CD8-positive, alpha-beta memory T cell (primary cell): ENCODE measurements around the gene NCOA7. TPM values are rescaled to one million over a fixed set of nuclear protein-coding genes. Genes with fewer than 3 reads are reported as not detected.

Experiments used
- CTCF ChIA-PET: fragments of 350-600 bp; sonication (Branson Sonifier 250); formaldehyde crosslinking; loops from one replicate; lab custom pipeline; 2021; ENCODE audit warnings: antibody characterized with exemption; lab: Charles Lee
- POLR2A ChIA-PET: fragments of 350-600 bp; sonication (Branson Sonifier 250); formaldehyde crosslinking; loops from one replicate; lab custom pipeline; 2021; ENCODE audit warnings: antibody characterized with exemption; lab: Charles Lee
- DNase-seq, 5 donors: peaks; one replicate each; pipeline versions ENCODE4 v3.0.0 to v3.0.0-alpha.2; 2020 to 2022; ENCODE audit warnings: mixed read lengths in 1 of 5
- H3K27ac ChIP-seq: one replicate; pipeline ENCODE4 v1.7.0; 2013; ENCODE audit warnings: low read depth, mild to moderate bottlenecking, low read length, moderate library complexity
- H3K27me3 ChIP-seq: 2 replicates; pipeline ENCODE4 v1.7.0; 2013; ENCODE audit warnings: low read length, mild to moderate bottlenecking; ENCODE audit not compliant: insufficient read depth, poor library complexity, severe bottlenecking
- H3K36me3 ChIP-seq: 2 replicates; pipeline ENCODE4 v1.7.0; 2013; ENCODE audit warnings: mild to moderate bottlenecking, low read length, moderate library complexity; ENCODE audit not compliant: insufficient read depth
- H3K4me1 ChIP-seq: 2 replicates; pipeline ENCODE4 v1.7.0; 2013; ENCODE audit warnings: mild to moderate bottlenecking, low read length, moderate library complexity; ENCODE audit not compliant: insufficient read depth
- H3K4me3 ChIP-seq: 2 replicates; pipeline ENCODE4 v1.7.0; 2013; ENCODE audit warnings: mild to moderate bottlenecking, low read length
- H3K9me3 ChIP-seq: 2 replicates; pipeline ENCODE4 v1.7.0; 2013; ENCODE audit warnings: mild to moderate bottlenecking, low read length
- H3K27ac Mint-ChIP-seq, 8 donors: one replicate each; pipeline ENCODE4 v1.8.0; 2020 to 2021; ENCODE audit warnings: mixed read lengths in 8 of 8, mild to moderate bottlenecking in 6 of 8, inconsistent platforms in 3 of 8, moderate library complexity in 3 of 8
- H3K27me3 Mint-ChIP-seq, 2 donors: one replicate each; pipeline ENCODE4 v1.8.0; 2020 to 2021; ENCODE audit warnings: mixed read lengths in 2 of 2, mild to moderate bottlenecking in 1 of 2, moderate library complexity in 1 of 2
- H3K36me3 Mint-ChIP-seq, 3 donors: one replicate each; pipeline ENCODE4 v1.8.0; 2020 to 2021; ENCODE audit warnings: mixed read lengths in 3 of 3, inconsistent platforms in 1 of 3, mild to moderate bottlenecking in 1 of 3
- H3K4me1 Mint-ChIP-seq, 3 donors: one replicate each; pipeline ENCODE4 v1.8.0; 2020 to 2021; ENCODE audit warnings: mixed read lengths in 3 of 3, inconsistent platforms in 1 of 3, mild to moderate bottlenecking in 1 of 3
- H3K4me3 Mint-ChIP-seq, 7 donors: one replicate each; pipeline ENCODE4 v1.8.0; 2020 to 2021; ENCODE audit warnings: mixed read lengths in 7 of 7, mild to moderate bottlenecking in 6 of 7, moderate library complexity in 4 of 7, inconsistent platforms in 2 of 7
- H3K9me3 Mint-ChIP-seq, 5 donors: one replicate each; pipeline ENCODE4 v1.8.0; 2020 to 2022; ENCODE audit warnings: mixed read lengths in 5 of 5, mild to moderate bottlenecking in 3 of 5, moderate library complexity in 2 of 5, inconsistent platforms in 1 of 5
- polyA plus RNA-seq: library from polyadenylated mRNA; unstranded; fragments of 300-500 nt; fragmentation: Illumina TruSeq; gene quantifications from one replicate; pipeline ENCODE4 v1.2.3, GENCODE V29; 2021
- total RNA-seq, 2 experiments: library from RNA; stranded (reverse); gene quantifications; one replicate each; pipeline ENCODE4 v1.2.3, GENCODE V29; 2021

NCOA7 gene
- total and polyA plus RNA-seq, 3 experiments from 2014 or later, result 38.3 to 62.5 (median 54.7) TPM

GRCh38 chr6:125746019-125746414, 44.7 kb upstream of the NCOA7 start:
- Mint-ChIP-seq H3K9me3 (no peaks in the 10 kb centered on the region), H3K4me3 (peak overlapping the region in 6 of 7 donors; percentile 85 to 92 (median 88)), H3K4me1 (peaks cover 29 to 41% (median 38%) of the 10 kb centered on the region in 3 donors), H3K27ac (peak overlapping the region in 6 of 8 donors; percentile 65 to 94 (median 88)), H3K27me3 (peaks cover 44 to 63% of the 10 kb centered on the region in 2 donors), H3K36me3 (peaks cover 0 to 8% (median 0%) of the 10 kb centered on the region in 3 donors)
- ChIA-PET CTCF (interaction anchor here (0.9 kb wide), 1 partner anchor 10 kb away, joined by 4 read pairs; no protein-coding TSS in a partner anchor), POLR2A (no interaction called here)
- Histone ChIP-seq H3K9me3 (no peaks in the 10 kb centered on the region), H3K27ac (no peak overlapping the region), H3K36me3 (no peaks in the 10 kb centered on the region), H3K4me1 (peaks cover 26% of the 10 kb centered on the region), H3K4me3 (no peak overlapping the region), H3K27me3 (peaks cover 39% of the 10 kb centered on the region)
- DNase-seq, result no peak

- H3K4me3 ChIP-seq, result peak overlapping the region; percentile 63
- H3K4me1 ChIP-seq, result peaks cover 26% of the 10 kb centered on the region
- POLR2A ChIA-PET, result interaction anchor here (1.1 to 1.7 kb wide), 2 partner anchors 34 to 210 kb away, joined by 3 to 5 read pairs; partner anchors contain the start of gene HINT3
- H3K9me3 Mint-ChIP-seq, result no peaks in the 10 kb centered on the region
- peaks cover 50 to 70% of the 10 kb centered on the region in 2 donors for H3K27me3 Mint-ChIP-seq
- DNase-seq, result peak; percentile 50 to 82 (median 75)
- H3K27ac Mint-ChIP-seq, result peak overlapping the region; percentile 65 to 94 (median 88)
- peaks cover 0 to 8% (median 0%) of the 10 kb centered on the region in 3 donors for H3K36me3 Mint-ChIP-seq
- peak overlapping the region; percentile 85 to 93 (median 88) for H3K4me3 Mint-ChIP-seq
- H3K9me3 ChIP-seq, result no peaks in the 10 kb centered on the region
- H3K36me3 ChIP-seq, result no peaks in the 10 kb centered on the region
- no peak overlapping the region for H3K27ac ChIP-seq
- H3K27me3 ChIP-seq, result peaks cover 40% of the 10 kb centered on the region
- CTCF ChIA-PET, result interaction anchor here (0.8 to 2.4 kb wide), 3 partner anchors 43 to 438 kb away, joined by 3 to 8 read pairs (median 4); partner anchors contain the start of genes HINT3 and NCOA7
- H3K4me1 Mint-ChIP-seq, result peaks cover 31 to 49% (median 42%) of the 10 kb centered on the region in 3 donors
Observed at GRCh38 chr6:125746731-125747588, 43.8 kb upstream of the NCOA7 start.

GRCh38 chr6:125747589-125748405, 43.0 kb upstream of the NCOA7 start:
- H3K27ac ChIP-seq, result no peak overlapping the region
- ChIA-PET CTCF (interaction anchor here (0.8 to 7.7 kb wide), 5 partner anchors 31 to 439 kb away, joined by 3 to 60 read pairs (median 4); partner anchors contain the start of genes HINT3 and NCOA7), POLR2A (interaction anchor here (1.0 to 1.7 kb wide), 3 partner anchors 8 to 209 kb away, joined by 3 to 5 read pairs (median 3); partner anchors contain the start of gene HINT3)
- H3K9me3 ChIP-seq, result no peaks in the 10 kb centered on the region
- Mint-ChIP-seq H3K27ac (peak overlapping the region in 7 of 8 donors; percentile 63 to 90 (median 88)), H3K4me1 (peaks cover 31 to 49% (median 42%) of the 10 kb centered on the region in 3 donors), H3K4me3 (peak overlapping the region; percentile 87 to 93 (median 89)), H3K27me3 (peaks cover 50 to 70% of the 10 kb centered on the region in 2 donors), H3K9me3 (no peaks in the 10 kb centered on the region), H3K36me3 (peaks cover 0 to 8% (median 0%) of the 10 kb centered on the region in 3 donors)
- H3K4me1 ChIP-seq, result peaks cover 26% of the 10 kb centered on the region
- H3K4me3 ChIP-seq, result peak overlapping the region; percentile 63
- peak; percentile 8 to 55 (median 29) for DNase-seq
- H3K27me3 ChIP-seq, result peaks cover 40% of the 10 kb centered on the region
- no peaks in the 10 kb centered on the region for H3K36me3 ChIP-seq

GRCh38 chr6:125748406-125749172, 42.2 kb upstream of the NCOA7 start:
- H3K27me3 Mint-ChIP-seq, result peaks cover 52 to 68% of the 10 kb centered on the region in 2 donors
- Histone ChIP-seq H3K27me3 (peaks cover 40% of the 10 kb centered on the region), H3K27ac (no peak overlapping the region), H3K9me3 (no peaks in the 10 kb centered on the region), H3K36me3 (no peaks in the 10 kb centered on the region), H3K4me1 (peaks cover 26% of the 10 kb centered on the region), H3K4me3 (peak overlapping the region; percentile 63)
- H3K27ac Mint-ChIP-seq, result peak overlapping the region in 7 of 8 donors; percentile 46 to 89 (median 69)
- H3K4me3 Mint-ChIP-seq, result peak overlapping the region; percentile 87 to 93 (median 89)
- H3K36me3 Mint-ChIP-seq, result peaks cover 0 to 8% (median 0%) of the 10 kb centered on the region in 3 donors
- POLR2A ChIA-PET, result interaction anchor here (1.0 to 1.7 kb wide), 3 partner anchors 9 to 208 kb away, joined by 3 to 5 read pairs (median 3); partner anchors contain the start of gene HINT3
- CTCF ChIA-PET, result interaction anchor here (1.2 to 7.7 kb wide), 3 partner anchors 30 to 437 kb away, joined by 3 to 60 read pairs (median 8); partner anchors contain the start of gene NCOA7
- peaks cover 32 to 49% (median 42%) of the 10 kb centered on the region in 3 donors for H3K4me1 Mint-ChIP-seq
- no peaks in the 10 kb centered on the region for H3K9me3 Mint-ChIP-seq
- peak in 2 of 5 donors; percentile 8 to 17 for DNase-seq

- Mint-ChIP-seq H3K4me1 (peaks cover 32 to 49% (median 42%) of the 10 kb centered on the region in 3 donors), H3K4me3 (peak within 1 kb of the TSS; percentile 87 to 94 (median 91)), H3K27me3 (peaks cover 50 to 70% of the 10 kb centered on the region in 2 donors), H3K9me3 (no peaks in the 10 kb centered on the region), H3K27ac (peak within 1 kb of the TSS; percentile 65 to 95 (median 80)), H3K36me3 (peaks cover 0 to 8% (median 0%) of the 10 kb centered on the region in 3 donors)
- peak within 1 kb of the TSS; percentile 63 for H3K4me3 ChIP-seq
- no peaks in the 10 kb centered on the region for H3K9me3 ChIP-seq
- ChIA-PET POLR2A (interaction anchor here (0.9 to 1.0 kb wide), 2 partner anchors 10 to 42 kb away, joined by 3 read pairs; partner anchors contain the start of gene NCOA7), CTCF (interaction anchor here (1.2 to 7.7 kb wide), 2 partner anchors 29 to 437 kb away, joined by 3 to 60 read pairs; no protein-coding TSS in a partner anchor)
- H3K27me3 ChIP-seq, result peaks cover 37% of the 10 kb centered on the region
- no peaks in the 10 kb centered on the region for H3K36me3 ChIP-seq
- no peak within 1 kb of the TSS for H3K27ac ChIP-seq
- peaks cover 26% of the 10 kb centered on the region for H3K4me1 ChIP-seq
- peak; percentile 70 to 84 (median 79) for DNase-seq
Observed at GRCh38 chr6:125749173-125749864, 41.4 kb upstream of the NCOA7 start, which contains the start of gene HEY2. TSS of gene HEY2 (plus strand) at chr6:125749632. CDS start at chr6:125749777, 145 bp downstream.

GRCh38 chr6:125749865-125750691, 40.7 kb upstream of the NCOA7 start:
- CTCF ChIA-PET, result interaction anchor here (7.7 kb wide), 1 partner anchor 438 kb away, joined by 60 read pairs; no protein-coding TSS in a partner anchor
- peaks cover 50 to 77% of the 10 kb centered on the region in 2 donors for H3K27me3 Mint-ChIP-seq
- no peaks in the 10 kb centered on the region for H3K9me3 Mint-ChIP-seq
- peak overlapping the region; percentile 82 to 94 (median 91) for H3K4me3 Mint-ChIP-seq
- POLR2A ChIA-PET, result interaction anchor here (0.9 kb wide), 1 partner anchor 41 kb away, joined by 3 read pairs; the partner anchor contains the start of gene NCOA7
- H3K36me3 Mint-ChIP-seq, result peaks cover 0 to 8% (median 0%) of the 10 kb centered on the region in 3 donors
- Histone ChIP-seq H3K9me3 (no peaks in the 10 kb centered on the region), H3K4me3 (peak overlapping the region; percentile 56), H3K27ac (no peak overlapping the region), H3K4me1 (peaks cover 26% of the 10 kb centered on the region), H3K27me3 (peaks cover 37% of the 10 kb centered on the region), H3K36me3 (no peaks in the 10 kb centered on the region)
- peaks cover 32 to 49% (median 42%) of the 10 kb centered on the region in 3 donors for H3K4me1 Mint-ChIP-seq
- peak in 1 of 5 donors; percentile 10 for DNase-seq
- H3K27ac Mint-ChIP-seq, result peak overlapping the region; percentile 10 to 95 (median 80)
